ENCODE measurements around the gene ZC3H7A. TPM values are rescaled to one million over a fixed set of nuclear protein-coding genes. Genes with fewer than 3 reads are reported as not detected.
A peak's percentile ranks its signal among the peaks of the same experiment; 100 is the strongest.

The ZC3H7A gene
- polyA plus RNA-seq, 1 donor: 50.4 TPM

DNA sequence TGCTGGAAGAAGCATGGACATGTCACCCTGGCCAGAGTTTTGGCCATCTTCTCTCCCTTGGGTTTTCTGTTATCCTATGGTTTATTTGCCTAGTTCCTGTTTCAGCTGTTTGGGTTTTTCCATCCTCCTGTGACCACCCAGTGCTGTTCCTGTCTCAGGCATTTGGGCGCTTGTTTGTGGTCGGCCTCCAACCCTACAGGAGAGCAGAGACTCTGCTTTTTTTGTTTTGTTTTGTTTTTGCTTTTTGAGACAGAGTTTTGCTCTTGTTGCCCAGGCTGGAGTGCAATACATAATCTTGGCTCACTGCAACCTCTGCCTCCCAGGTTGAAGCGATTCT is 3.3 kb upstream of the ZC3H7A start:
- no peak for DNase-seq
- Histone ChIP-seq H3K36me3 (ENCODE audit: control insufficient read depth, insufficient read depth, low read length) (no peaks in the 10 kb centered on the region), H3K27me3 (ENCODE audit: control insufficient read depth, insufficient read depth, low read length) (no peaks in the 10 kb centered on the region), H3K9me3 (ENCODE audit: control insufficient read depth, low read depth, low read length) (no peaks in the 10 kb centered on the region), H3K4me1 (ENCODE audit: control insufficient read depth, insufficient read depth, low read length) (peaks cover 12% of the 10 kb centered on the region), H3K27ac (ENCODE audit: low read length) (no peak overlapping the region), H3K4me3 (ENCODE audit: low read length) (no peak overlapping the region)
- 100% methylated on average over 1 of the region's 3 CpGs for WGBS (ENCODE audit: insufficient coverage, low lambda C conversion rate)

- no peak overlapping the region for H3K4me3 ChIP-seq (ENCODE audit: low read length)
- no CpG with 5 or more reads among the region's 14 CpGs for WGBS (ENCODE audit: insufficient coverage, low lambda C conversion rate)
- H3K27me3 ChIP-seq (ENCODE audit: control insufficient read depth, insufficient read depth, low read length): no peaks in the 10 kb centered on the region
- peaks cover under 1% of the 10 kb centered on the region for H3K36me3 ChIP-seq (ENCODE audit: control insufficient read depth, insufficient read depth, low read length)
- no peak overlapping the region for H3K27ac ChIP-seq (ENCODE audit: low read length)
- peaks cover 12% of the 10 kb centered on the region for H3K4me1 ChIP-seq (ENCODE audit: control insufficient read depth, insufficient read depth, low read length)
- no peaks in the 10 kb centered on the region for H3K9me3 ChIP-seq (ENCODE audit: control insufficient read depth, low read depth, low read length)
- no peak for DNase-seq
Measured at GRCh38 chr16:11799509-11800381, 2.7 kb upstream of the ZC3H7A start.

GRCh38 chr16:11799017-11799381 is 1.9 kb upstream of the ZC3H7A start:
- no CpG with 5 or more reads among the region's 10 CpGs for WGBS (ENCODE audit: insufficient coverage, low lambda C conversion rate)
- no peak overlapping the region for H3K27ac ChIP-seq (ENCODE audit: low read length)
- DNase-seq: no peak
- H3K27me3 ChIP-seq (ENCODE audit: control insufficient read depth, insufficient read depth, low read length): no peaks in the 10 kb centered on the region
- no peak overlapping the region for H3K4me3 ChIP-seq (ENCODE audit: low read length)
- H3K36me3 ChIP-seq (ENCODE audit: control insufficient read depth, insufficient read depth, low read length): peaks cover 4% of the 10 kb centered on the region
- H3K4me1 ChIP-seq (ENCODE audit: control insufficient read depth, insufficient read depth, low read length): peaks cover 14% of the 10 kb centered on the region
- H3K9me3 ChIP-seq (ENCODE audit: control insufficient read depth, low read depth, low read length): no peaks in the 10 kb centered on the region

GRCh38 chr16:11797957-11798299 is 870 bp upstream of the ZC3H7A start:
- Histone ChIP-seq H3K9me3 (ENCODE audit: control insufficient read depth, low read depth, low read length) (no peaks in the 10 kb centered on the region), H3K36me3 (ENCODE audit: control insufficient read depth, insufficient read depth, low read length) (peaks cover 4% of the 10 kb centered on the region), H3K27me3 (ENCODE audit: control insufficient read depth, insufficient read depth, low read length) (no peaks in the 10 kb centered on the region), H3K4me1 (ENCODE audit: control insufficient read depth, insufficient read depth, low read length) (peaks cover 24% of the 10 kb centered on the region), H3K4me3 (ENCODE audit: low read length) (peak overlapping the region; percentile 91), H3K27ac (ENCODE audit: low read length) (peak overlapping the region; percentile 93)
- no peak for DNase-seq
- no CpG with 5 or more reads among the region's 7 CpGs for WGBS (ENCODE audit: insufficient coverage, low lambda C conversion rate)

DNA sequence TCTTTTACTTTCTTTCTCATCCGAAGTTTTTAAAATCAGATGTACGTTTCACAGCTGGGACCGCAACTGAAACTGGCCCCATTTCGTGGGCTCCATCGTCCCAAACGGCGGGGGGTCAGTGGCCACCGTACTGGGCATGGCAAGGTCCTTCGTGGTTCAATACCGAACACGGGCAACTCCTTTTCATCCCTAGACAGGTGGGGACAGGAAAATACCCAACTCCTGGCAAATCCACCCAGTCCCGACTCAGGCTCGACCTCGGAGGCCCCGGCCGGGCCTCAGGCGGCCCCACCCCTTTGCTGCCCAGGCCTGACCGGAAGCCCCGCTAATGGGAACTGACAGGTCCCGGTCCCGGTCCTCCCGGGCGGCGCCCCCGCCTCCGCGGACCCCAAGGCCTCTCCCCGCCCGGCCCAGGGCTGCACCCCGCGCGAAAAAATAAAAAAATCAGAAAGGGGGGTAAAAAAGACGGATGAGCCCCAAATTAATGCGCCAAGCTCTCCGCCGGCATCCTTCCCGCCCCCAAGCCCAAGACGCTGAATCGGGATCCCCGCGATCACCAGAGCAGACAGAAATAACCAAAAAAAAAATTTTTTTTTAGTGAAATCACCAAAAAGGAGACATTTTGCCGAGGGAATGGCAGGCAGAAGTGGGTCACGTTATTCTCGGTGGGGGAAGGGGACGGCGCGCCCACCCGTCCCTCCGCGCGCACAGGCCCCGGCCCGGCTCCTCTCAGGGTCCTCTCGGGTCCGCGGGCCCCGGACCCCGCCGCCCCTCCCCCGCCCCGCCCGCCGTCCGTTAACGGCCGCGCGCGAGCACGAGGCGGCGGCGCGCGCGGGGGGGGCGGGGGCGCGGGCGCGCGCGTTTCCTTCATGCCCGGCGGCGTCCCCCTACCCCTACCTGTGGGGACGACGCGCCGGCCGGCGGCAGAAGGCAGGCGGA is 562 bp downstream of the ZC3H7A start:
- peak; percentile 33 to 61 for DNase-seq
- no peaks in the 10 kb centered on the region for H3K27me3 ChIP-seq (ENCODE audit: control insufficient read depth, insufficient read depth, low read length)
- peak overlapping the region; percentile 88 for H3K27ac ChIP-seq (ENCODE audit: low read length)
- H3K36me3 ChIP-seq (ENCODE audit: control insufficient read depth, insufficient read depth, low read length): peaks cover 4% of the 10 kb centered on the region
- H3K4me1 ChIP-seq (ENCODE audit: control insufficient read depth, insufficient read depth, low read length): peaks cover 39% of the 10 kb centered on the region
- H3K4me3 ChIP-seq (ENCODE audit: low read length): peak overlapping the region; percentile 99
- H3K9me3 ChIP-seq (ENCODE audit: control insufficient read depth, low read depth, low read length): no peaks in the 10 kb centered on the region
- whole genome bisulfite sequencing (ENCODE audit: insufficient coverage, low lambda C conversion rate): no CpG with 5 or more reads among the region's 93 CpGs

GRCh38 chr16:11795887-11796226 is 1.2 kb downstream of the ZC3H7A start:
- Histone ChIP-seq H3K9me3 (ENCODE audit: control insufficient read depth, low read depth, low read length) (no peaks in the 10 kb centered on the region), H3K27me3 (ENCODE audit: control insufficient read depth, insufficient read depth, low read length) (no peaks in the 10 kb centered on the region), H3K27ac (ENCODE audit: low read length) (peak overlapping the region; percentile 88), H3K4me1 (ENCODE audit: control insufficient read depth, insufficient read depth, low read length) (peaks cover 45% of the 10 kb centered on the region), H3K36me3 (ENCODE audit: control insufficient read depth, insufficient read depth, low read length) (peaks cover 4% of the 10 kb centered on the region), H3K4me3 (ENCODE audit: low read length) (peak overlapping the region; percentile 99)
- DNase-seq: no peak
- WGBS (ENCODE audit: insufficient coverage, low lambda C conversion rate): 71% methylated on average over 1 of the region's 8 CpGs

GRCh38 chr16:11794996-11795886 is 1.8 kb downstream of the ZC3H7A start:
- Histone ChIP-seq H3K36me3 (ENCODE audit: control insufficient read depth, insufficient read depth, low read length) (peaks cover 4% of the 10 kb centered on the region), H3K9me3 (ENCODE audit: control insufficient read depth, low read depth, low read length) (no peaks in the 10 kb centered on the region), H3K27me3 (ENCODE audit: control insufficient read depth, insufficient read depth, low read length) (no peaks in the 10 kb centered on the region), H3K27ac (ENCODE audit: low read length) (no peak overlapping the region), H3K4me3 (ENCODE audit: low read length) (no peak overlapping the region), H3K4me1 (ENCODE audit: control insufficient read depth, insufficient read depth, low read length) (peaks cover 45% of the 10 kb centered on the region)
- 100% methylated on average over 1 of the region's 20 CpGs for WGBS (ENCODE audit: insufficient coverage, low lambda C conversion rate)
- DNase-seq: no peak

DNA sequence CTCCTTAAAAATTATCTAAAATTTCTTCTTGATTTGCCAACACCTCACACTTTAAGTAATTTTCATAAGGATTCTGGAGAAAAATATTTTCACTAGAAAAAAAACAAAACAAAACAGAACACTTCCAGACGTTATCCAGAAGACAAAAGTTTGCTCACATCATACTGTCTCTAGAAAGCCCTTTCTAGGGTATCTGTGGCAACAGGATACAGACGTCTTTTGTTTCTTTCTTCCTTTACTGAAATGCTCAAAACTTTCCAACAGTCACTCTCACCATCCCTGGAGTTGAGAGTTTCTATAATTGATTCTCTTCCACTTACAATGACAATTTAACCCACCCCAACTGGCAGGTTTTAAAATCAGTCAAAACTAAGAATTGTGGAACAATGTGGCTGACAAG is 2.6 kb downstream of the ZC3H7A start:
- WGBS (ENCODE audit: insufficient coverage, low lambda C conversion rate): 60% methylated on average over 2 of the region's 2 CpGs
- Histone ChIP-seq H3K9me3 (ENCODE audit: control insufficient read depth, low read depth, low read length) (no peaks in the 10 kb centered on the region), H3K27me3 (ENCODE audit: control insufficient read depth, insufficient read depth, low read length) (no peaks in the 10 kb centered on the region), H3K36me3 (ENCODE audit: control insufficient read depth, insufficient read depth, low read length) (peaks cover 4% of the 10 kb centered on the region), H3K4me3 (ENCODE audit: low read length) (no peak overlapping the region), H3K4me1 (ENCODE audit: control insufficient read depth, insufficient read depth, low read length) (peaks cover 45% of the 10 kb centered on the region), H3K27ac (ENCODE audit: low read length) (peak overlapping the region; percentile 69)
- DNase-seq: no peak

GRCh38 chr16:11793840-11794239 is 3.2 kb downstream of the ZC3H7A start:
- Histone ChIP-seq H3K27me3 (ENCODE audit: control insufficient read depth, insufficient read depth, low read length) (no peaks in the 10 kb centered on the region), H3K9me3 (ENCODE audit: control insufficient read depth, low read depth, low read length) (no peaks in the 10 kb centered on the region), H3K4me1 (ENCODE audit: control insufficient read depth, insufficient read depth, low read length) (peaks cover 45% of the 10 kb centered on the region), H3K4me3 (ENCODE audit: low read length) (no peak overlapping the region), H3K27ac (ENCODE audit: low read length) (peak overlapping the region; percentile 69), H3K36me3 (ENCODE audit: control insufficient read depth, insufficient read depth, low read length) (peaks cover 4% of the 10 kb centered on the region)
- peak; percentile 53 to 61 for DNase-seq
- 78% methylated on average over 3 of the region's 7 CpGs for WGBS (ENCODE audit: insufficient coverage, low lambda C conversion rate)
